Calu3 (cell line): ENCODE measurements around the gene EMC7. TPM values are rescaled to one million over a fixed set of nuclear protein-coding genes. Genes with fewer than 3 reads are reported as not detected.

ENCODE experiments used
- Bru-seq: library from RNA; stranded (reverse); fragments of 400-500 nt; gene quantifications from one replicate; lab custom pipeline; 2021; lab: Mats Ljungman, UMichigan
- BruChase-seq, 2 experiments: library from RNA; stranded (reverse); fragments of 400-500 nt; gene quantifications; one replicate each; lab custom pipeline; 2021; lab: Mats Ljungman, UMichigan
- BruUV-seq: library from RNA; stranded (reverse); fragments of 400-500 nt; replicated peaks from 2 replicates; lab custom pipeline; 2021; lab: Mats Ljungman, UMichigan
- CTCF ChIA-PET: fragments of 300-600 bp; sonication (Branson Sonifier 250); formaldehyde crosslinking; loops from one replicate; lab custom pipeline; 2022; ENCODE audit warnings: antibody characterized with exemption; lab: Charles Lee
- DNase-seq: peaks from one replicate; pipeline ENCODE4 v3.0.0; 2022
- H3K27ac Mint-ChIP-seq: one replicate; pipeline ENCODE4 v1.8.0; 2022; ENCODE audit warnings: mixed read lengths; ENCODE audit not compliant: unreplicated experiment
- H3K27me3 Mint-ChIP-seq: one replicate; pipeline ENCODE4 v1.8.0; 2022; ENCODE audit warnings: mixed read lengths; ENCODE audit not compliant: unreplicated experiment
- H3K36me3 Mint-ChIP-seq: one replicate; pipeline ENCODE4 v1.8.0; 2022; ENCODE audit warnings: mild to moderate bottlenecking, moderate library complexity, mixed read lengths; ENCODE audit not compliant: insufficient read depth, unreplicated experiment
- H3K4me1 Mint-ChIP-seq: one replicate; pipeline ENCODE4 v1.8.0; 2022; ENCODE audit warnings: mild to moderate bottlenecking, low read depth, mixed read lengths; ENCODE audit not compliant: unreplicated experiment
- H3K4me3 Mint-ChIP-seq: one replicate; pipeline ENCODE4 v1.8.0; 2022; ENCODE audit warnings: mild to moderate bottlenecking, low read depth, moderate library complexity, mixed read lengths; ENCODE audit not compliant: unreplicated experiment
- H3K9me3 Mint-ChIP-seq: one replicate; pipeline ENCODE4 v1.8.0; 2022; ENCODE audit warnings: low read depth, mixed read lengths; ENCODE audit not compliant: unreplicated experiment
- intact Hi-C: fragments of 100-400 bp; cut with micrococcal nuclease; formaldehyde crosslinking; loops from one replicate; pipeline ENCODE4 v1.10.0; 2022; ENCODE audit not compliant: unreplicated experiment
- long read RNA-seq: library from polyadenylated mRNA; stranded (forward); transcript quantifications from one replicate; pipeline ENCODE4 v2.0.0, GENCODE V29; 2022
- total RNA-seq: library from RNA; stranded (reverse); gene quantifications from 2 replicates; pipeline ENCODE4 v1.2.3, GENCODE V29; 2022
- TF ChIP-seq, protein P1 (sequence below): fragments of 200-600 bp; IDR thresholded peaks from one replicate; pipeline ENCODE4 v1.8.0; 2022; ENCODE audit warnings: antibody characterized with exemption; ENCODE audit not compliant: unreplicated experiment

Gene EMC7
- total RNA-seq, result 30.5 and 34.3 TPM in 2 replicates
- Bru-seq, nascent RNA, result percentile 58 among the genes with signal in this experiment
- percentile 63 among the genes with signal in this experiment for BruChase-seq, experiment 1, labeled RNA remaining after a 6-hour chase
- BruChase-seq, experiment 2, labeled RNA remaining after a 2-hour chase, result percentile 53 among the genes with signal in this experiment
- long read RNA-seq, transcript EMC7-201 (5 exons, 1,155 nt), result major isoform, 19 of 21 reads
- long read RNA-seq, partial matches to known transcripts, result 0 of 21 reads
- long read RNA-seq, other reads (novel, unspliced or antisense), result 2 of 21 reads

DNA sequence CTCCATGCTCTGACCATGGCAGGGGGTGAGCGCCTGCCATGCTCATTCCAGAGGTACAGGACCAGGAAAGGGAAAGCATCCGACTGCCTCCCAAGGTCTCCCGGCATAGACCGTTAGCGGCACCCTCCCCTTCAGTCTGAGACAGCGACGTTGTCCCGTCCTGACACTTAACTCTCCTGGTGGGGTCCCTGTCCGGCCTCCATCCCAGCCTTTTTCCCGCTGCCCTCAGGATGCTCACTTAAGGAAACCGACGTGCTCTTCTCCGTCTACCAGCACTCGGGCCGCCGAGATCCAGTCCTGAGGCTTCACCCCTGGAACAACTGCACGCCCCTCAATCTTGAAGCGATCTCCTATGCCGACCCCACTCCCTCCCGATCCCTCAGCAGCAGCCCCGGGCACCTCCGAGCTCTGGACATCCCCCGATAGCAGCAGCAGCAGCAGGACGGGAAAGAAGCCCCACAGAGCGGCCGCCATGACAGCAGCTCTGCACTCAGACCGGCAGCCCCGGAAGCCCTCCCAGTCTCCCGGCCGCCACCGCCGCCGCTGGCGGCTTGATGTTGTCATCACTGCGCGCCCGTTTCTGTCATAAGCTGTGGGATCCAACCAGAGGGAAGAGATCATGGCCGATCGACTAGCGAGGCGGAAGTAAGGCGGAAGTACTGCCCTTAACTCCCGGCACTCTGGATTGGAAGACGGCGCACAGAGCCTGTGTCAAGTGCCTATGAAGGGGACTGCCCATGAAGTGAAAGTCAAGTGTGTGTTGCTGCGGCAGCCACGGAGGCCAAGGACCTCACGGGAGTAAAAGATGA, at the start of gene EMC7, which contains the start of gene PGBD4:
Gene EMC7 (minus strand): TSS at position 497 of the 809 bp plus-strand sequence. CDS start 23 bp downstream, at position 474.
Gene PGBD4 (plus strand): TSS at position 718 of the 809 bp plus-strand sequence. CDS start 449 bp downstream, outside the sequence.
- Mint-ChIP-seq H3K4me3 (peak within 1 kb of the TSS; percentile 89), H3K4me1 (no peaks in the 10 kb centered on the region), H3K27ac (peak within 1 kb of the TSS; percentile 89), H3K9me3 (no peaks in the 10 kb centered on the region), H3K27me3 (no peaks in the 10 kb centered on the region), H3K36me3 (peaks cover 17% of the 10 kb centered on the region)
- TF ChIP-seq, protein P1, sequence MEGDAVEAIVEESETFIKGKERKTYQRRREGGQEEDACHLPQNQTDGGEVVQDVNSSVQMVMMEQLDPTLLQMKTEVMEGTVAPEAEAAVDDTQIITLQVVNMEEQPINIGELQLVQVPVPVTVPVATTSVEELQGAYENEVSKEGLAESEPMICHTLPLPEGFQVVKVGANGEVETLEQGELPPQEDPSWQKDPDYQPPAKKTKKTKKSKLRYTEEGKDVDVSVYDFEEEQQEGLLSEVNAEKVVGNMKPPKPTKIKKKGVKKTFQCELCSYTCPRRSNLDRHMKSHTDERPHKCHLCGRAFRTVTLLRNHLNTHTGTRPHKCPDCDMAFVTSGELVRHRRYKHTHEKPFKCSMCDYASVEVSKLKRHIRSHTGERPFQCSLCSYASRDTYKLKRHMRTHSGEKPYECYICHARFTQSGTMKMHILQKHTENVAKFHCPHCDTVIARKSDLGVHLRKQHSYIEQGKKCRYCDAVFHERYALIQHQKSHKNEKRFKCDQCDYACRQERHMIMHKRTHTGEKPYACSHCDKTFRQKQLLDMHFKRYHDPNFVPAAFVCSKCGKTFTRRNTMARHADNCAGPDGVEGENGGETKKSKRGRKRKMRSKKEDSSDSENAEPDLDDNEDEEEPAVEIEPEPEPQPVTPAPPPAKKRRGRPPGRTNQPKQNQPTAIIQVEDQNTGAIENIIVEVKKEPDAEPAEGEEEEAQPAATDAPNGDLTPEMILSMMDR, result no peak
- peak; percentile 82 for DNase-seq
- CTCF ChIA-PET, result no interaction called here
- intact Hi-C loops, result no loop called here
- BruUV-seq, result TSS peak; percentile 62

DNA sequence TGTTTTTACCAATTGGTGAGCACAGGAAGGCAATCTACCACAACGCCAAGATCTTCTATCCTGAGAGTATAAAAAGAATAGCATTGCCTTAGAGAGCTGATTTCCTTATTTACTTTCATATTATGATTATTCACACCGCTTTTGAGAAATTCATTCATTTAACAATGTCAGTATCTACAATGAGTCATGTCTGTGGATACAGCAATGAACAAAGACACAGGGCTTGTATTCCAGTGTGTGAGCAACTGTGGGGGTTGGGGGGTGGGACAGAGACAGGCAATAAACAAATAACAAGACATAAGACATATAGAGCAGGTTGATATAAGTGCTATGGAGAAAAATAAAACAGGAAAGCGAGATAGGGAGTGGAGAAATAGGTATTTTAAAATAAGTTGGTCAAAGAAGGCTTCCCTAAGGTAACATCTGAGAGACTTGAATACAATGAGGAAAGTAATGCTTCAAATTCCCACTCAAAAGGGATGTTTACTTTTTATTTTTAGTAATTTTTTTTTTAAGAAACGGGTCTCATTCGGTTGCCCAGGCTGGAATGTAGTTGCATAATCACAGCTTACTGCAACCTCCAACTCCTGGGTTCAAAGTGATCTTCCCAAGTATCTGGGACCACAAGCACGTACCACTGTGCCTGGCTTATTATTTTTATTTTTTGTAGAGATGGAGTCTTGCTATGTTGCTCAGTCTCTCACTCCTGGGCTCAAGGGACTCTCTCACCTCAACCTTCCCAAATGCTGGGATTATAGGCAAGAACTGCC, 45.9 kb upstream of the EMC7 start:
- intact Hi-C loops, result no loop called here
- BruUV-seq, result no TSS peak
- Mint-ChIP-seq H3K27ac (no peak overlapping the region), H3K9me3 (no peaks in the 10 kb centered on the region), H3K4me3 (no peak overlapping the region), H3K27me3 (no peaks in the 10 kb centered on the region), H3K36me3 (no peaks in the 10 kb centered on the region), H3K4me1 (no peaks in the 10 kb centered on the region)
- TF ChIP-seq, protein P1, result no peak
- CTCF ChIA-PET, result interaction anchor here (0.7 kb wide), 1 partner anchor 25 kb away, joined by 5 read pairs; no protein-coding TSS in a partner anchor
- DNase-seq, result no peak

DNA sequence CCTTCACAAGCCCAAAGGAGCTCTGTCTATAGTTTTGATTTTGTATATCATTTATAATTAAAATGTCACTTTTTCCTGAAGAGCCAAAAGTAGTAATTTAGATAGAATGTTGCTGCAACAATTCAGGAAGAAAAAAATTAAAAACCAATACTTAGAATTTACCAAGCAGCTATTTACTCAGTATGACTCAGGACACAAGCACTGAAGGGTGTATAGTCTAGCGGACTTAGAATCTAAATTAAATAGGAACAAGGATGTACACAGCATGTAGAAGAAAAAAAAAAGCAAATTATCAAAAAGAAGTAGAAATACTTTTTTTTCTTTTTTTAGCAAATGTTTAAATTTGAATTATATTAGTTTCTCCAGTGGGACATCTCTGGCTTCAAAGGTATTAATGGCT, 31.8 kb upstream of the EMC7 start:
- intact Hi-C loops, result no loop called here
- TF ChIP-seq, protein P1, result no peak
- no TSS peak for BruUV-seq
- Mint-ChIP-seq H3K9me3 (no peaks in the 10 kb centered on the region), H3K27me3 (no peaks in the 10 kb centered on the region), H3K27ac (no peak overlapping the region), H3K36me3 (no peaks in the 10 kb centered on the region), H3K4me3 (no peak overlapping the region), H3K4me1 (no peaks in the 10 kb centered on the region)
- no peak for DNase-seq
- CTCF ChIA-PET, result no interaction called here

DNA sequence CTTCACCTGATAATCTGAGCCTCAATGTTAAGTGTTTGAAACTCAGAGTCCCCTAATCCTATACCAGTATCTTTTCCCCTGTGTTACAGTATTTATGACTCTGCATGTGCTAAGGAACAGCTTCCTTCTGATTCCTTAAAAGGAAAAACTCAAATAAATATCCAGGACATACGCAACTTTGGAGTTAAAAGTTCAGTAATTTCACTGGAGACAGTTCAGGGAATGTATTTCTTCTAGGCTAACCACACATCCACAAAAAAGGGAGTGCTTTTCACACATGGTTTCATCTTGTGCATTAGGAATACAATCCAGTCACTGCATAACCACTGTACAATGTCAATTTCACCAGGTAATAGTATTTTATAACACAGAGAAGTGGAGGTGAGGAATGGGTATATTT, 31.2 kb upstream of the EMC7 start:
- no peaks in the 10 kb centered on the region for H3K27me3 Mint-ChIP-seq
- intact Hi-C loops, result no loop called here

More for the DNA sequence above, 31.2 kb upstream of the EMC7 start:
- no TSS peak for BruUV-seq
- Mint-ChIP-seq H3K4me3 (no peak overlapping the region), H3K9me3 (no peaks in the 10 kb centered on the region), H3K36me3 (no peaks in the 10 kb centered on the region), H3K4me1 (no peaks in the 10 kb centered on the region), H3K27ac (no peak overlapping the region)
- CTCF ChIA-PET, result no interaction called here
- no peak for DNase-seq
- TF ChIP-seq, protein P1, result no peak
